Measurements from ENCODE around the gene RNF220. TPM values are rescaled to one million over a fixed set of nuclear protein-coding genes. Genes with fewer than 3 reads are reported as not detected.

Gene RNF220
- polyA plus RNA-seq, 1 donor from 2014 or later: 142 TPM

- H3K4me3 ChIP-seq (ENCODE audit: low read length): no peak overlapping the region
- H2AFZ ChIP-seq (ENCODE audit: low read depth, low read length): no peak overlapping the region
- no peak overlapping the region for H3K27ac ChIP-seq (ENCODE audit: low read length)
- no peaks in the 10 kb centered on the region for H3K27me3 ChIP-seq (ENCODE audit: insufficient read depth, low read depth, low read length)
- no peaks in the 10 kb centered on the region for H3K9me2 ChIP-seq (ENCODE audit: insufficient read depth, low read length)
- TF ChIP-seq EZH2 (IDR thresholded peaks at IDR 0.05; ENCODE audit: borderline replicate concordance, insufficient read depth, low read length, poor library complexity, severe bottlenecking) (no peak), MXI1 (conservative IDR thresholded peaks at IDR 0.05; ENCODE audit: poor library complexity, severe bottlenecking) (no peak), RAD21 (conservative IDR thresholded peaks at IDR 0.05) (no peak), REST (IDR thresholded peaks at IDR 0.05; ENCODE audit: borderline replicate concordance) (no peak), SMC3 (conservative IDR thresholded peaks at IDR 0.05; ENCODE audit: poor library complexity) (no peak), TAF1 (IDR thresholded peaks at IDR 0.05; ENCODE audit: low read depth) (no peak), CTCF (IDR thresholded peaks at IDR 0.05; ENCODE audit: poor library complexity, severe bottlenecking) (no peak), POLR2AphosphoS5 (IDR thresholded peaks at IDR 0.05) (no peak), EP300 (conservative IDR thresholded peaks at IDR 0.05; ENCODE audit: poor library complexity, severe bottlenecking) (no peak)
- no peak overlapping the region for H3K4me2 ChIP-seq (ENCODE audit: low read length)
- H3F3A ChIP-seq (ENCODE audit: insufficient read depth, low read length, poor library complexity, severe bottlenecking): no peaks in the 10 kb centered on the region
- H3K36me3 ChIP-seq (ENCODE audit: insufficient read depth, low read length): no peaks in the 10 kb centered on the region
- no peak overlapping the region for H3K9ac ChIP-seq (ENCODE audit: low read length)
- no peaks in the 10 kb centered on the region for H3K79me2 ChIP-seq (replicated peaks; ENCODE audit: insufficient read depth, low read length)
- H4K20me1 ChIP-seq (ENCODE audit: insufficient read depth): no peaks in the 10 kb centered on the region
- no peaks in the 10 kb centered on the region for H3K9me3 ChIP-seq (ENCODE audit: low read length)
Measured at GRCh38 chr1:44471911-44472453, 66.9 kb downstream of the RNF220 start.

- Histone ChIP-seq H3K4me3 (ENCODE audit: low read length) (no peak overlapping the region), H3K79me2 (replicated peaks; ENCODE audit: insufficient read depth, low read length) (no peaks in the 10 kb centered on the region), H3K9me2 (ENCODE audit: insufficient read depth, low read length) (no peaks in the 10 kb centered on the region), H4K20me1 (ENCODE audit: insufficient read depth) (no peaks in the 10 kb centered on the region), H3F3A (ENCODE audit: insufficient read depth, low read length, poor library complexity, severe bottlenecking) (no peaks in the 10 kb centered on the region), H3K9me3 (ENCODE audit: low read length) (no peaks in the 10 kb centered on the region), H3K9ac (ENCODE audit: low read length) (no peak overlapping the region), H3K27ac (ENCODE audit: low read length) (no peak overlapping the region), H2AFZ (ENCODE audit: low read depth, low read length) (no peak overlapping the region), H3K4me2 (ENCODE audit: low read length) (no peak overlapping the region), H3K36me3 (ENCODE audit: insufficient read depth, low read length) (no peaks in the 10 kb centered on the region), H3K27me3 (ENCODE audit: insufficient read depth, low read depth, low read length) (no peaks in the 10 kb centered on the region)
- TF ChIP-seq REST (IDR thresholded peaks at IDR 0.05; ENCODE audit: borderline replicate concordance): no peak
- TF ChIP-seq CTCF (IDR thresholded peaks at IDR 0.05; ENCODE audit: poor library complexity, severe bottlenecking): no peak
- TF ChIP-seq SMC3 (conservative IDR thresholded peaks at IDR 0.05; ENCODE audit: poor library complexity): no peak
- TF ChIP-seq EP300 (conservative IDR thresholded peaks at IDR 0.05; ENCODE audit: poor library complexity, severe bottlenecking): no peak
- TF ChIP-seq TAF1 (IDR thresholded peaks at IDR 0.05; ENCODE audit: low read depth): no peak
- no peak for TF ChIP-seq RAD21 (conservative IDR thresholded peaks at IDR 0.05)
- no peak for TF ChIP-seq MXI1 (conservative IDR thresholded peaks at IDR 0.05; ENCODE audit: poor library complexity, severe bottlenecking)
- TF ChIP-seq EZH2 (IDR thresholded peaks at IDR 0.05; ENCODE audit: borderline replicate concordance, insufficient read depth, low read length, poor library complexity, severe bottlenecking): no peak
- no peak for TF ChIP-seq POLR2AphosphoS5 (IDR thresholded peaks at IDR 0.05)
Measured at GRCh38 chr1:44472620-44473525, 67.8 kb downstream of the RNF220 start.
